Natural killer cell treated with Interleukin-12 subunit alpha and Interleukin-12 subunit beta and Interleukin-15 and Interleukin-18, amount 100 ng/mL, for 72 hours (primary cell): ENCODE results near the gene COL9A3. TPM values are rescaled to one million over a fixed set of nuclear protein-coding genes. Genes with fewer than 3 reads are reported as not detected.

Experiments used
- ATAC-seq, 2 donors: fragments of 150-1000 bp; cut with Tn5 transposase in 1 of 2; sonication (Bioruptor Pico), chemical (Tn5 transposase) in 1 of 2; 2 replicates each; pipeline ENCODE4 v1.10.0; 2021
- DNase-seq: peaks from one replicate; pipeline ENCODE4 v3.0.0; 2022; ENCODE audit warnings: low spot score
- H3K27ac Mint-ChIP-seq, 2 donors: 1 replicate in 1 of 2; 2 replicates in 1 of 2; pipeline ENCODE4 v1.8.0; 2022; ENCODE audit warnings: mixed read lengths in 2 of 2, mild to moderate bottlenecking in 1 of 2, moderate library complexity in 1 of 2
- H3K27me3 Mint-ChIP-seq, 2 donors: 1 replicate in 1 of 2; 2 replicates in 1 of 2; pipeline ENCODE4 v1.8.0; 2022; ENCODE audit warnings: mixed read lengths in 2 of 2
- H3K36me3 Mint-ChIP-seq: one replicate; pipeline ENCODE4 v1.8.0; 2022; ENCODE audit warnings: mixed read lengths
- H3K4me1 Mint-ChIP-seq, 2 donors: 1 replicate in 1 of 2; 2 replicates in 1 of 2; pipeline ENCODE4 v1.8.0; 2022; ENCODE audit warnings: low read depth in 2 of 2, mixed read lengths in 2 of 2, mild to moderate bottlenecking in 1 of 2
- H3K4me3 Mint-ChIP-seq: one replicate; pipeline ENCODE4 v1.8.0; 2022; ENCODE audit warnings: mixed read lengths
- H3K9me3 Mint-ChIP-seq: 2 replicates; pipeline ENCODE4 v1.8.0; 2022; ENCODE audit warnings: mixed read lengths
- total RNA-seq, 2 donors: library from RNA; stranded (reverse); gene quantifications; one replicate each; pipeline ENCODE4 v1.2.3, GENCODE V29; 2022

COL9A3 gene
- total RNA-seq, 2 donors from 2014 or later: not detected

GRCh38 chr20:62885046-62885895 lies 68.4 kb downstream of the COL9A3 start:
- no peak overlapping the region for H3K4me3 Mint-ChIP-seq
- H3K9me3 Mint-ChIP-seq: no peaks in the 10 kb centered on the region
- H3K36me3 Mint-ChIP-seq: peaks cover 6% of the 10 kb centered on the region
- H3K4me1 Mint-ChIP-seq: peaks cover 6 to 14% of the 10 kb centered on the region in 2 donors
- no peak for DNase-seq
- H3K27me3 Mint-ChIP-seq: no peaks in the 10 kb centered on the region
- no peak for ATAC-seq
- H3K27ac Mint-ChIP-seq: no peak overlapping the region

- peaks cover 6 to 17% of the 10 kb centered on the region in 2 donors for H3K4me1 Mint-ChIP-seq
- no peak overlapping the region for H3K4me3 Mint-ChIP-seq
- ATAC-seq: no peak
These were observed 69.3 kb downstream of the COL9A3 start for GRCh38 chr20:62885896-62886708.

GRCh38 chr20:62886709-62887058 lies 69.8 kb downstream of the COL9A3 start:
- Mint-ChIP-seq H3K4me3 (no peak overlapping the region), H3K9me3 (no peaks in the 10 kb centered on the region), H3K36me3 (peaks cover 6% of the 10 kb centered on the region), H3K27ac (peak overlapping the region in 1 of 2 donors; percentile 30), H3K27me3 (no peaks in the 10 kb centered on the region), H3K4me1 (peaks cover 3 to 14% of the 10 kb centered on the region in 2 donors)
- ATAC-seq (no peak), DNase-seq (no peak)

More at GRCh38 chr20:62885896-62886708, 69.3 kb downstream of the COL9A3 start:
- no peak overlapping the region for H3K27ac Mint-ChIP-seq
- DNase-seq: no peak
- no peaks in the 10 kb centered on the region for H3K27me3 Mint-ChIP-seq
- no peaks in the 10 kb centered on the region for H3K9me3 Mint-ChIP-seq
- peaks cover 6% of the 10 kb centered on the region for H3K36me3 Mint-ChIP-seq

GRCh38 chr20:62887152-62887859 lies 70.5 kb downstream of the COL9A3 start:
- no peaks in the 10 kb centered on the region for H3K27me3 Mint-ChIP-seq
- H3K4me1 Mint-ChIP-seq: peaks cover 0 to 18% of the 10 kb centered on the region in 2 donors
- H3K27ac Mint-ChIP-seq: peak overlapping the region in 1 of 2 donors; percentile 30
- H3K4me3 Mint-ChIP-seq: no peak overlapping the region
- peak; percentile 45 to 84 for ATAC-seq
- peak; percentile 76 for DNase-seq
- H3K9me3 Mint-ChIP-seq: no peaks in the 10 kb centered on the region
- H3K36me3 Mint-ChIP-seq: peaks cover 9% of the 10 kb centered on the region

GRCh38 chr20:62887860-62888239 lies 71.0 kb downstream of the COL9A3 start:
- Mint-ChIP-seq H3K27me3 (no peaks in the 10 kb centered on the region), H3K4me1 (peaks cover 0 to 18% of the 10 kb centered on the region in 2 donors), H3K4me3 (no peak overlapping the region), H3K36me3 (peaks cover 9% of the 10 kb centered on the region), H3K9me3 (no peaks in the 10 kb centered on the region), H3K27ac (no peak overlapping the region)
- ATAC-seq (peak in 1 of 2 donors; percentile 5), DNase-seq (no peak)

GRCh38 chr20:62888406-62888805 lies 71.6 kb downstream of the COL9A3 start:
- Mint-ChIP-seq H3K9me3 (no peaks in the 10 kb centered on the region), H3K4me1 (peaks cover 0 to 18% of the 10 kb centered on the region in 2 donors), H3K36me3 (peaks cover 9% of the 10 kb centered on the region), H3K4me3 (no peak overlapping the region), H3K27me3 (no peaks in the 10 kb centered on the region), H3K27ac (no peak overlapping the region)
- no peak for ATAC-seq
- DNase-seq: no peak

GRCh38 chr20:62888910-62889309 lies 72.1 kb downstream of the COL9A3 start:
- peaks cover 0 to 18% of the 10 kb centered on the region in 2 donors for H3K4me1 Mint-ChIP-seq
- H3K27me3 Mint-ChIP-seq: no peaks in the 10 kb centered on the region
- H3K4me3 Mint-ChIP-seq: no peak overlapping the region
- H3K27ac Mint-ChIP-seq: no peak overlapping the region
- no peaks in the 10 kb centered on the region for H3K9me3 Mint-ChIP-seq
- ATAC-seq: no peak
- peaks cover 10% of the 10 kb centered on the region for H3K36me3 Mint-ChIP-seq
- no peak for DNase-seq

- Mint-ChIP-seq H3K4me3 (no peak overlapping the region), H3K36me3 (peaks cover 14% of the 10 kb centered on the region), H3K9me3 (no peaks in the 10 kb centered on the region), H3K27ac (no peak overlapping the region), H3K4me1 (peaks cover 0 to 17% of the 10 kb centered on the region in 2 donors), H3K27me3 (no peaks in the 10 kb centered on the region)
- ATAC-seq (no peak), DNase-seq (no peak)
These were observed 72.6 kb downstream of the COL9A3 start for GRCh38 chr20:62889411-62889810.

- DNase-seq: no peak
- H3K27ac Mint-ChIP-seq: no peak overlapping the region
- H3K4me1 Mint-ChIP-seq: peaks cover 0 to 15% of the 10 kb centered on the region in 2 donors
- H3K4me3 Mint-ChIP-seq: no peak overlapping the region
- no peaks in the 10 kb centered on the region for H3K27me3 Mint-ChIP-seq
- H3K9me3 Mint-ChIP-seq: no peaks in the 10 kb centered on the region
- H3K36me3 Mint-ChIP-seq: peaks cover 14% of the 10 kb centered on the region
- no peak for ATAC-seq
These were observed 73.0 kb downstream of the COL9A3 start for GRCh38 chr20:62889871-62890270.

GRCh38 chr20:62890444-62890843 lies 73.6 kb downstream of the COL9A3 start:
- no peak for DNase-seq
- Mint-ChIP-seq H3K4me1 (peaks cover 0 to 15% of the 10 kb centered on the region in 2 donors), H3K27ac (no peak overlapping the region), H3K27me3 (no peaks in the 10 kb centered on the region), H3K9me3 (no peaks in the 10 kb centered on the region), H3K36me3 (peaks cover 19% of the 10 kb centered on the region), H3K4me3 (no peak overlapping the region)
- ATAC-seq: no peak

Other genes starting within 250 kb of the COL9A3 start
- gene SLCO4A1, start 174.5 kb upstream of the COL9A3 start, total RNA-seq: 10 to 100 TPM; 42.9 to 88.3 TPM
- gene NTSR1, start 108.2 kb upstream of the COL9A3 start, total RNA-seq: not detected
- gene MRGBP, start 20.6 kb upstream of the COL9A3 start, total RNA-seq: 10 to 100 TPM; 14.4 to 19.3 TPM
- gene OGFR, start 12.2 kb upstream of the COL9A3 start, total RNA-seq: 10 to 100 TPM; 75.9 to 88.7 TPM
- 1 to 10 TPM; 4.1 to 5.9 TPM for gene TCFL5, start 44.8 kb downstream of the COL9A3 start, total RNA-seq
- 10 to 100 TPM; 57.6 to 81.1 TPM for gene DIDO1, start 109.5 kb downstream of the COL9A3 start, total RNA-seq
- gene GID8, start 121.1 kb downstream of the COL9A3 start, total RNA-seq: 10 to 100 TPM; 34.9 to 35.5 TPM
- gene SLC17A9, start 135.7 kb downstream of the COL9A3 start, total RNA-seq: 100 to 1,000 TPM in 1 of 2 donors, 10 to 100 TPM in 1; 34.9 to 100 TPM
- gene BHLHE23, start 189.9 kb downstream of the COL9A3 start, total RNA-seq: not detected